HCT116 (cell line): ENCODE data around the gene DACT3. TPM values are rescaled to one million over a fixed set of nuclear protein-coding genes. Genes with fewer than 3 reads are reported as not detected.

ENCODE experiments used
- ATAC-seq: fragments of 200-7000 bp; cut with Tn5 transposase; 2 replicates; pipeline ENCODE4 v1.9.1; 2020; ENCODE audit warnings: mild to moderate bottlenecking, moderate library complexity
- BruUV-seq: library from RNA; stranded (reverse); fragments of 400-500 nt; replicated peaks from 2 replicates; lab custom pipeline; 2021; lab: Mats Ljungman, UMichigan
- CTCF ChIA-PET: fragments of 300-600 bp; sonication (Branson Sonifier 250); formaldehyde crosslinking; loops from one replicate; lab custom pipeline; 2021; ENCODE audit warnings: antibody characterized with exemption; lab: Charles Lee
- POLR2A ChIA-PET: fragments of 300-600, 350-600 bp; sonication (Branson Sonifier 250); formaldehyde crosslinking; loops from one replicate; lab custom pipeline; 2021; ENCODE audit warnings: antibody characterized with exemption; lab: Charles Lee
- RAD21 ChIA-PET, 2 experiments: fragments of 300-600 bp; sonication (Branson Sonifier 250); formaldehyde crosslinking; loops; one replicate each; lab custom pipeline; 2023; ENCODE audit warnings: low total read pairs in 2 of 2; ENCODE audit not compliant: uncharacterized antibody in 2 of 2, unreplicated experiment in 2 of 2, low non-redundant PET in 1 of 2; lab: Charles Lee
- DNase-seq: peaks from one replicate; pipeline ENCODE4 v3.0.0-alpha.2; 2010; ENCODE audit warnings: low read depth, low spot score
- H2AFZ ChIP-seq: fragments of 200-600 bp; shearing (Covaris generic), sonication (generic); 2 replicates; pipeline ENCODE4 v1.6.1; 2017; ENCODE audit warnings: low read depth, mixed run types, mixed read lengths, antibody characterized with exemption, low read length; ENCODE audit not compliant: poor library complexity, severe bottlenecking
- H3K27ac ChIP-seq: 2 replicates; pipeline ENCODE4 v1.5.1; 2012; ENCODE audit warnings: low read depth, low read length
- H3K27me3 ChIP-seq: fragments of 200-600 bp; sonication (generic); 2 replicates; pipeline ENCODE4 v1.6.1; 2016; ENCODE audit warnings: mixed run types, low read length, mixed read lengths; ENCODE audit not compliant: insufficient read depth
- H3K36me3 ChIP-seq, 2 experiments: fragments of 200-500 bp in 1 of 2; fragments of 200-600 bp in 1 of 2; sonication (Bioruptor generic) in 1 of 2; sonication (generic) in 1 of 2; 2 replicates each; pipeline versions ENCODE4 v1.5.1 to v1.6.1; 2014 to 2016; ENCODE audit warnings: low read length in 2 of 2, inconsistent platforms in 1 of 2, mixed read lengths in 1 of 2, mixed run types in 1 of 2; ENCODE audit not compliant: insufficient read depth in 2 of 2, control insufficient read depth in 1 of 2
- H3K4me1 ChIP-seq, 2 experiments: fragments of 200-600 bp in 1 of 2; sonication (generic) in 1 of 2; 2 replicates each; pipeline versions ENCODE4 v1.5.1 to v1.6.1; 2012 to 2017; ENCODE audit warnings: low read length in 2 of 2, inconsistent platforms in 1 of 2, mild to moderate bottlenecking in 1 of 2, mixed read lengths in 1 of 2, mixed run types in 1 of 2, moderate library complexity in 1 of 2; ENCODE audit not compliant: insufficient read depth in 2 of 2, control insufficient read depth in 1 of 2
- H3K4me2 ChIP-seq: fragments of 200-600 bp; sonication (generic); 2 replicates; pipeline ENCODE4 v1.6.1; 2017; ENCODE audit warnings: mixed run types, low read length, mixed read lengths
- H3K4me3 ChIP-seq, 2 experiments: fragments of 200-600 bp in 1 of 2; sonication (generic) in 1 of 2; replicated peaks in 1 of 2; 2 replicates each; pipeline ENCODE4 v1.5.1; 2011 to 2016; ENCODE audit warnings: low read length in 2 of 2, control low read depth in 1 of 2, low read depth in 1 of 2, mild to moderate bottlenecking in 1 of 2, mixed read lengths in 1 of 2, mixed run types in 1 of 2
- H3K79me2 ChIP-seq: fragments of 200-600 bp; sonication (generic); 2 replicates; pipeline ENCODE4 v1.6.1; 2017; ENCODE audit warnings: mild to moderate bottlenecking, mixed run types, low read length, moderate library complexity, mixed read lengths; ENCODE audit not compliant: insufficient read depth
- H3K9ac ChIP-seq: fragments of 200-600 bp; sonication (generic); 2 replicates; pipeline ENCODE4 v1.6.1; 2016; ENCODE audit warnings: low read length, mixed read lengths
- H3K9me2 ChIP-seq: fragments of 200-600 bp; sonication (generic), shearing (Covaris generic); 2 replicates; pipeline ENCODE4 v1.6.1; 2017; ENCODE audit warnings: mixed run types, mild to moderate bottlenecking, moderate library complexity; ENCODE audit not compliant: insufficient read depth
- H3K9me3 ChIP-seq, 2 experiments: fragments of 200-500 bp in 1 of 2; fragments of 200-600 bp in 1 of 2; sonication (Bioruptor generic) in 1 of 2; sonication (generic) in 1 of 2; 2 replicates each; pipeline ENCODE4 v1.6.1; 2014 to 2017; ENCODE audit warnings: low read length in 2 of 2, mixed read lengths in 2 of 2, inconsistent platforms in 1 of 2, low read depth in 1 of 2, mild to moderate bottlenecking in 1 of 2, mixed run types in 1 of 2, moderate library complexity in 1 of 2; ENCODE audit not compliant: control insufficient read depth in 1 of 2, insufficient read depth in 1 of 2
- H4K20me1 ChIP-seq: fragments of 200-600 bp; sonication (generic), shearing (Covaris generic); 2 replicates; pipeline ENCODE4 v1.6.1; 2017; ENCODE audit warnings: mixed run types, mild to moderate bottlenecking, moderate library complexity; ENCODE audit not compliant: insufficient read depth
- JUND ChIP-seq: IDR thresholded peaks from 2 replicates; pipeline ENCODE4 v1.6.1; 2012
- POLR2A ChIP-seq: IDR thresholded peaks from 2 replicates; pipeline ENCODE4 v1.7.0; 2011; ENCODE audit warnings: borderline replicate concordance; ENCODE audit not compliant: insufficient read depth, insufficient read length; ENCODE audit errors: extremely low read depth
- POLR2AphosphoS5 ChIP-seq: IDR thresholded peaks from 2 replicates; pipeline ENCODE4 v1.6.1; 2011; ENCODE audit warnings: mild to moderate bottlenecking, low read depth, low read length, moderate library complexity
- REST ChIP-seq: IDR thresholded peaks from 2 replicates; pipeline ENCODE4 v1.6.1; 2012; ENCODE audit warnings: low read depth
- SIN3A ChIP-seq: IDR thresholded peaks from 2 replicates; pipeline ENCODE4 v1.6.1; 2012; ENCODE audit warnings: low read depth
- SP1 ChIP-seq: IDR thresholded peaks from 2 replicates; pipeline ENCODE4 v1.6.1; 2012; ENCODE audit warnings: low read depth
- SRF ChIP-seq: IDR thresholded peaks from 2 replicates; pipeline ENCODE4 v1.6.1; 2012; ENCODE audit warnings: low read depth
- TCF7L2 ChIP-seq: IDR thresholded peaks from 2 replicates; pipeline ENCODE4 v1.7.0; 2011; ENCODE audit warnings: borderline replicate concordance, inconsistent platforms; ENCODE audit not compliant: insufficient read depth, insufficient read length; ENCODE audit errors: extremely low read depth
- YY1 ChIP-seq: IDR thresholded peaks from 2 replicates; pipeline ENCODE4 v1.6.1; 2011; ENCODE audit warnings: low read length, low read depth, moderate library complexity, mild to moderate bottlenecking; ENCODE audit not compliant: insufficient replicate concordance; ENCODE audit errors: extremely low read depth
- intact Hi-C: fragments of 100-400 bp; cut with micrococcal nuclease; formaldehyde crosslinking; loops from 2 replicates; pipeline ENCODE4 v1.10.0; 2022
- total RNA-seq: library from RNA; stranded (reverse); gene quantifications from one replicate; pipeline ENCODE4 v1.2.1, GENCODE V29; 2021; ENCODE audit not compliant: unreplicated experiment
- TF ChIP-seq, protein P1 (sequence below): IDR thresholded peaks from 2 replicates; pipeline ENCODE4 v1.6.1; 2012

DACT3 gene
- total RNA-seq, 1 experiment from 2014 or later, result 2.0 TPM

DNA sequence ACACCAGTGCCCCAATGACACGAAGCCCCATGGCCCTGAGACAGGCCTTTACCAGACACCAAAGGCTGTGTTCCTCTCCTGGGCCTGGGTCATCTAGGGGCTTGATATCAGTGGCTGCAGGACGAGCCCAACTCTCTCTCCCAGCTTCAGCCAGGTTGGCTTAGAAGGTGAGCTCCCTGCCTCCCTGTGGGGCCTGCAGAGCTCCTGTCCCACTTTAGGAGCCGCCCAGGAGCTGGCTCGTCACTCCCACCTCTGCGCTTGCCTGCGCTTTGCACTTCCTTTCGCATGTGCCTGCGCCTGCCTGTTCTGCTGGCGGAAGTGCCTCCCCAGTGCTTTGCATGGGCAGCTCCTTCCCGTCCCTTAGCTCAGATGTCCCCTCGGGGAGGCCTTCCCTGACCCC, 55.0 kb downstream of the DACT3 start:
- ChIA-PET RAD21 (no interaction called here), POLR2A (no interaction called here), CTCF (interaction anchor here (1.6 to 2.4 kb wide), 2 partner anchors 8 to 11 kb away, joined by 4 to 8 read pairs; no protein-coding TSS in a partner anchor)
- Histone ChIP-seq H3K4me2 (no peak overlapping the region), H3K27ac (peak overlapping the region; percentile 9; the same call in 1 of the 2 replicates), H3K9ac (no peak overlapping the region), H3K4me3 (no peak overlapping the region), H3K9me2 (no peaks in the 10 kb centered on the region), H3K27me3 (no peaks in the 10 kb centered on the region), H3K4me1 (peaks cover 14 to 19% of the 10 kb centered on the region in 2 experiments), H3K9me3 (no peaks in the 10 kb centered on the region), H2AFZ (no peak overlapping the region), H3K36me3 (peaks cover 36 to 37% of the 10 kb centered on the region in 2 experiments), H4K20me1 (no peaks in the 10 kb centered on the region), H3K79me2 (peaks cover 63% of the 10 kb centered on the region)
- DNase-seq (no peak), ATAC-seq (no peak)
- intact Hi-C loops, result no loop called here
- no TSS peak for BruUV-seq
- TF ChIP-seq POLR2AphosphoS5, result no peak
- no peak for TF ChIP-seq SIN3A
- no peak for TF ChIP-seq REST
- no peak for TF ChIP-seq JUND
- no peak for TF ChIP-seq YY1
- no peak for TF ChIP-seq SP1
- TF ChIP-seq POLR2A, result no peak
- no peak for TF ChIP-seq TCF7L2
- TF ChIP-seq, protein P1, sequence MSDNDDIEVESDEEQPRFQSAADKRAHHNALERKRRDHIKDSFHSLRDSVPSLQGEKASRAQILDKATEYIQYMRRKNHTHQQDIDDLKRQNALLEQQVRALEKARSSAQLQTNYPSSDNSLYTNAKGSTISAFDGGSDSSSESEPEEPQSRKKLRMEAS, result no peak
- TF ChIP-seq SRF, result no peak
